ENCODE results near the gene MACROD1.

- no peak for TF ChIP-seq CTCF (IDR thresholded peaks at IDR 0.05)
- TF ChIP-seq ZFX (IDR thresholded peaks at IDR 0.05; ENCODE audit: borderline replicate concordance), result no peak
Observed at GRCh38 chr11:63969461-63969860, 196.5 kb downstream of the MACROD1 start.
